ENCODE results near the gene C7orf25.

DNA sequence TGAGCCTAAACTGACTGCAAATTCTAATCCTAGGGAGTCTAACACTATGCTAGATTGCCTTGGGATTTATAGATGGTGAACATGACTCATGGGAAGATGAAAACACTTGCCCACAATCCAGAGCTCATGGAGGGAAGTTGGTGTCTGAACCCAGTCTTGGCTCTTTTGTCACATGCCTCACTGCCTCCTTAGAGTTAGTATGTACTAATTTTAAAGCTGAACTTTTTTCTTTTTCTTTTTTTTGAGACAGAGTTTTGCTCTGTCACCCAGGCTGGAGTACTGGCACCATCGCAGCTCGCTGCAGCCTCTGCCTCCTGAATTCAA is 34.7 kb upstream of the C7orf25 start:
- TF ChIP-seq ESRRA (IDR thresholded peaks at IDR 0.05; ENCODE audit: low read length), result no peak
- TF ChIP-seq CBFB (IDR thresholded peaks at IDR 0.05; ENCODE audit: low read depth), result no peak
- TF ChIP-seq TARDBP (IDR thresholded peaks at IDR 0.05; ENCODE audit: borderline replicate concordance), result no peak
- no peak for TF ChIP-seq BACH1 (IDR thresholded peaks at IDR 0.05; ENCODE audit: borderline replicate concordance)
- no peak for TF ChIP-seq SIN3A (IDR thresholded peaks at IDR 0.05; ENCODE audit: low read depth, low read length)
- TF ChIP-seq, protein P1, sequence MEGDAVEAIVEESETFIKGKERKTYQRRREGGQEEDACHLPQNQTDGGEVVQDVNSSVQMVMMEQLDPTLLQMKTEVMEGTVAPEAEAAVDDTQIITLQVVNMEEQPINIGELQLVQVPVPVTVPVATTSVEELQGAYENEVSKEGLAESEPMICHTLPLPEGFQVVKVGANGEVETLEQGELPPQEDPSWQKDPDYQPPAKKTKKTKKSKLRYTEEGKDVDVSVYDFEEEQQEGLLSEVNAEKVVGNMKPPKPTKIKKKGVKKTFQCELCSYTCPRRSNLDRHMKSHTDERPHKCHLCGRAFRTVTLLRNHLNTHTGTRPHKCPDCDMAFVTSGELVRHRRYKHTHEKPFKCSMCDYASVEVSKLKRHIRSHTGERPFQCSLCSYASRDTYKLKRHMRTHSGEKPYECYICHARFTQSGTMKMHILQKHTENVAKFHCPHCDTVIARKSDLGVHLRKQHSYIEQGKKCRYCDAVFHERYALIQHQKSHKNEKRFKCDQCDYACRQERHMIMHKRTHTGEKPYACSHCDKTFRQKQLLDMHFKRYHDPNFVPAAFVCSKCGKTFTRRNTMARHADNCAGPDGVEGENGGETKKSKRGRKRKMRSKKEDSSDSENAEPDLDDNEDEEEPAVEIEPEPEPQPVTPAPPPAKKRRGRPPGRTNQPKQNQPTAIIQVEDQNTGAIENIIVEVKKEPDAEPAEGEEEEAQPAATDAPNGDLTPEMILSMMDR (IDR thresholded peaks at IDR 0.05 in 2 of 3, conservative IDR thresholded peaks at IDR 0.05 in 1 of 3; ENCODE audit: control insufficient read depth in 2 of 3, extremely low read depth in 1 of 3, insufficient read depth in 1 of 3, low read depth in 3 of 3, low read length in 3 of 3), result no peak
- TF ChIP-seq, protein P2, sequence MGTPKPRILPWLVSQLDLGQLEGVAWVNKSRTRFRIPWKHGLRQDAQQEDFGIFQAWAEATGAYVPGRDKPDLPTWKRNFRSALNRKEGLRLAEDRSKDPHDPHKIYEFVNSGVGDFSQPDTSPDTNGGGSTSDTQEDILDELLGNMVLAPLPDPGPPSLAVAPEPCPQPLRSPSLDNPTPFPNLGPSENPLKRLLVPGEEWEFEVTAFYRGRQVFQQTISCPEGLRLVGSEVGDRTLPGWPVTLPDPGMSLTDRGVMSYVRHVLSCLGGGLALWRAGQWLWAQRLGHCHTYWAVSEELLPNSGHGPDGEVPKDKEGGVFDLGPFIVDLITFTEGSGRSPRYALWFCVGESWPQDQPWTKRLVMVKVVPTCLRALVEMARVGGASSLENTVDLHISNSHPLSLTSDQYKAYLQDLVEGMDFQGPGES (IDR thresholded peaks at IDR 0.05), result no peak
- no peak for TF ChIP-seq ZNF24 (IDR thresholded peaks at IDR 0.05)
- TF ChIP-seq, protein P3, sequence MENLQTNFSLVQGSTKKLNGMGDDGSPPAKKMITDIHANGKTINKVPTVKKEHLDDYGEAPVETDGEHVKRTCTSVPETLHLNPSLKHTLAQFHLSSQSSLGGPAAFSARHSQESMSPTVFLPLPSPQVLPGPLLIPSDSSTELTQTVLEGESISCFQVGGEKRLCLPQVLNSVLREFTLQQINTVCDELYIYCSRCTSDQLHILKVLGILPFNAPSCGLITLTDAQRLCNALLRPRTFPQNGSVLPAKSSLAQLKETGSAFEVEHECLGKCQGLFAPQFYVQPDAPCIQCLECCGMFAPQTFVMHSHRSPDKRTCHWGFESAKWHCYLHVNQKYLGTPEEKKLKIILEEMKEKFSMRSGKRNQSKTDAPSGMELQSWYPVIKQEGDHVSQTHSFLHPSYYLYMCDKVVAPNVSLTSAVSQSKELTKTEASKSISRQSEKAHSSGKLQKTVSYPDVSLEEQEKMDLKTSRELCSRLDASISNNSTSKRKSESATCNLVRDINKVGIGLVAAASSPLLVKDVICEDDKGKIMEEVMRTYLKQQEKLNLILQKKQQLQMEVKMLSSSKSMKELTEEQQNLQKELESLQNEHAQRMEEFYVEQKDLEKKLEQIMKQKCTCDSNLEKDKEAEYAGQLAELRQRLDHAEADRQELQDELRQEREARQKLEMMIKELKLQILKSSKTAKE (IDR thresholded peaks at IDR 0.05; ENCODE audit: low read depth, poor library complexity, severe bottlenecking), result no peak
- TF ChIP-seq EP300 (IDR thresholded peaks at IDR 0.05; ENCODE audit: borderline replicate concordance in 1 of 2, control insufficient read depth in 1 of 2, low read depth in 2 of 2, low read length in 2 of 2), result no peak
- TF ChIP-seq, protein P4, sequence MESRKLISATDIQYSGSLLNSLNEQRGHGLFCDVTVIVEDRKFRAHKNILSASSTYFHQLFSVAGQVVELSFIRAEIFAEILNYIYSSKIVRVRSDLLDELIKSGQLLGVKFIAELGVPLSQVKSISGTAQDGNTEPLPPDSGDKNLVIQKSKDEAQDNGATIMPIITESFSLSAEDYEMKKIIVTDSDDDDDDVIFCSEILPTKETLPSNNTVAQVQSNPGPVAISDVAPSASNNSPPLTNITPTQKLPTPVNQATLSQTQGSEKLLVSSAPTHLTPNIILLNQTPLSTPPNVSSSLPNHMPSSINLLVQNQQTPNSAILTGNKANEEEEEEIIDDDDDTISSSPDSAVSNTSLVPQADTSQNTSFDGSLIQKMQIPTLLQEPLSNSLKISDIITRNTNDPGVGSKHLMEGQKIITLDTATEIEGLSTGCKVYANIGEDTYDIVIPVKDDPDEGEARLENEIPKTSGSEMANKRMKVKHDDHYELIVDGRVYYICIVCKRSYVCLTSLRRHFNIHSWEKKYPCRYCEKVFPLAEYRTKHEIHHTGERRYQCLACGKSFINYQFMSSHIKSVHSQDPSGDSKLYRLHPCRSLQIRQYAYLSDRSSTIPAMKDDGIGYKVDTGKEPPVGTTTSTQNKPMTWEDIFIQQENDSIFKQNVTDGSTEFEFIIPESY (IDR thresholded peaks at IDR 0.05), result no peak
- no peak for TF ChIP-seq RCOR1 (conservative IDR thresholded peaks at IDR 0.05; ENCODE audit: low read depth, low read length)
- no peak for TF ChIP-seq CHD2 (IDR thresholded peaks at IDR 0.05; ENCODE audit: borderline replicate concordance, low read depth, low read length)
- TF ChIP-seq, protein P5, sequence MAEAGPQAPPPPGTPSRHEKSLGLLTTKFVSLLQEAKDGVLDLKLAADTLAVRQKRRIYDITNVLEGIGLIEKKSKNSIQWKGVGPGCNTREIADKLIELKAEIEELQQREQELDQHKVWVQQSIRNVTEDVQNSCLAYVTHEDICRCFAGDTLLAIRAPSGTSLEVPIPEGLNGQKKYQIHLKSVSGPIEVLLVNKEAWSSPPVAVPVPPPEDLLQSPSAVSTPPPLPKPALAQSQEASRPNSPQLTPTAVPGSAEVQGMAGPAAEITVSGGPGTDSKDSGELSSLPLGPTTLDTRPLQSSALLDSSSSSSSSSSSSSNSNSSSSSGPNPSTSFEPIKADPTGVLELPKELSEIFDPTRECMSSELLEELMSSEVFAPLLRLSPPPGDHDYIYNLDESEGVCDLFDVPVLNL (IDR thresholded peaks at IDR 0.05; ENCODE audit: low read depth, low read length), result no peak

Measured in GM12878 (cell line).